Gastroesophageal sphincter (tissue), 3 donors: ENCODE measurements around the gene TMEM117.

Experiments
- POLR2A ChIP-seq, 2 donors: fragments of 450-650 bp; IDR thresholded peaks; one replicate each; pipeline ENCODE4 v1.6.1; 2017; ENCODE audit warnings: antibody characterized with exemption in 2 of 2, mild to moderate bottlenecking in 2 of 2, moderate library complexity in 1 of 2
- POLR2AphosphoS5 ChIP-seq: sonication (generic); formaldehyde crosslinking; IDR thresholded peaks from one replicate; pipeline ENCODE4 v1.6.1; 2017; ENCODE audit warnings: antibody characterized with exemption
- TF ChIP-seq, protein P1 (sequence below), 4 experiments: fragments of 200-600 bp in 2 of 4; fragments of 450-650 bp in 2 of 4; sonication (generic) in 1 of 4; IDR thresholded peaks; one replicate each; pipeline ENCODE4 v1.5.1; 2017 to 2019; ENCODE audit warnings: antibody characterized with exemption in 4 of 4, mild to moderate bottlenecking in 2 of 4, moderate library complexity in 2 of 4

- TF ChIP-seq POLR2AphosphoS5 (no peak), POLR2A (IDR thresholded peaks at IDR 0.05) (no peak)
- TF ChIP-seq, protein P1, sequence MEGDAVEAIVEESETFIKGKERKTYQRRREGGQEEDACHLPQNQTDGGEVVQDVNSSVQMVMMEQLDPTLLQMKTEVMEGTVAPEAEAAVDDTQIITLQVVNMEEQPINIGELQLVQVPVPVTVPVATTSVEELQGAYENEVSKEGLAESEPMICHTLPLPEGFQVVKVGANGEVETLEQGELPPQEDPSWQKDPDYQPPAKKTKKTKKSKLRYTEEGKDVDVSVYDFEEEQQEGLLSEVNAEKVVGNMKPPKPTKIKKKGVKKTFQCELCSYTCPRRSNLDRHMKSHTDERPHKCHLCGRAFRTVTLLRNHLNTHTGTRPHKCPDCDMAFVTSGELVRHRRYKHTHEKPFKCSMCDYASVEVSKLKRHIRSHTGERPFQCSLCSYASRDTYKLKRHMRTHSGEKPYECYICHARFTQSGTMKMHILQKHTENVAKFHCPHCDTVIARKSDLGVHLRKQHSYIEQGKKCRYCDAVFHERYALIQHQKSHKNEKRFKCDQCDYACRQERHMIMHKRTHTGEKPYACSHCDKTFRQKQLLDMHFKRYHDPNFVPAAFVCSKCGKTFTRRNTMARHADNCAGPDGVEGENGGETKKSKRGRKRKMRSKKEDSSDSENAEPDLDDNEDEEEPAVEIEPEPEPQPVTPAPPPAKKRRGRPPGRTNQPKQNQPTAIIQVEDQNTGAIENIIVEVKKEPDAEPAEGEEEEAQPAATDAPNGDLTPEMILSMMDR (IDR thresholded peaks at IDR 0.05) = no peak
These were observed 651 bp downstream of the TMEM117 start for GRCh38 chr12:43836475-43836989.
